Fibroblast of skin of abdomen (primary cell): Measurements from ENCODE around the gene CRPPA.
"Not testable (repeated sequence)": the region's sequence is repeated elsewhere in the genome, so short reads cannot be mapped to it uniquely, and the experiment has no call there.

Experiments
- DNase-seq: peaks from one replicate; pipeline ENCODE4 v3.0.0-alpha.2; 2013

Gene CRPPA

DNA sequence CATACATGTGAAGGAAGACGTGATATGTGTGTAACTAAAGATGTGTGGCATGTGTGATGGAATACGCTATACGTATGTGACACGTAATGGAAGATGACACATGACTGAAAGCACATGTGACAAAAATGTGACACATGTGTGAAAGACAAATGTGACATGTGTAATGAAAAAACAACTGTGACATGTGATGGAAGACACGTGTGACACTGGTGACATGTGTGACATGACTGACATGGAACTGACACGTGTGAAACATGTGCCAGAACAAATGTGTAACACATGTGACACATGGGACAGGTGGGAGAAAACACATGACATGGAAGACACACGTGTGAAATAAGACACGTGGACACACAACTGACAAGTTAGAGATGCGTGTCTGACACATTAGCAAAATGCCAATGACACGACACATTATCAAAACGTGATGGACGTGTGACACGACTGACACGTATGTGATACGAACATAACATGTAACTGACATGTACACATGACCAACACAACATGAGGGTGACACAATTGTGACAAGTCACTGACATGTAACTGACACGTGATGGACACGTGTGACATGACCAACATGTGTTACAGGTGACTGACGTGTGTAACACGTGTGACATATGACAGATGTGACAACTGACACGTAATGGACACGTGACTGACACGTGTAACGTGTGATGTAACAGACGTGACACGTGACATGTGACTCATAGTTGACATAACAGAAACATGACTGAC lies 24.4 kb downstream of the CRPPA start:
- no peak for DNase-seq

DNA sequence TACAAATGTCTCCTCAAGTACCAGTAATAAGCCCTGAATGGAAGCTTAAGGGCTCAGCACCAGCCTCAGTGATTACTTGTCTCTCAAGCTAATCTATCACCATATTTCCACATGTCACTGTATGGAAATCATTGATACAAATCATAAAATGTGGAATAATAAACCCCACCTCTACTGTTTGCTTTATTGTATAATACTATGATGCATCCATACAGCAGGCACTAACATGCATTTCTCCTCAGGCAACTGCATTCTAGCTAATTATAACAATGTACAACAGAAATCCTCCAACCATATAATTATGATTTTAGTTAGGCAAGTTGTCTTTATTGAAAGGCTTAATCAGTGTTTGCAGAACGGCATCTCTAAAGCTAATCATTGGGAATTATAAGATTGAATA lies 26.2 kb downstream of the CRPPA start:
- DNase-seq, result no peak

DNA sequence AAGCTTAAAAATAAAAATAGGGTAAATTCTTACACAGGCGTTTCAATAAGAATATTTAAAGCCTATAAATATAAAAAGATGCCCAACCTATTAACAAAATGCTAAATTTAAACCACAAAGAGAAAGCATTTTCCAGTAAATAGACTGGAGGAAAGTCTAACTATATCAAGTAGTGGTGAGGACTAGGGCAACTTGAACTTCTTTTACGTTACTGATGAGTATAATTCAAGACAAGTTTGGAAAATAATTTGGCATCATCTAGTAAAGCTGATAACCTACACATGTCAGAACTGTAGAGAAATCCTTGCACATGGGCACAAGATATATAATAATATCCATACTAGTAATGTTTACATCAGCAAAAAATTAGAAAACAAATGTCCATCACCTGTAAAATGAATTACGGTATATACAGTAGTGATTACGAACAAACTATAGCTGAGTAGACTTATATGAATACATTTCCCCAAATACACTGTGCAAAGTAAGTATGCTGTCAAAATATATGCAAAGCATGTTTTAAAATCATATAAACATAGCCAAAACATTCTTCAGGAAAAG lies 27.4 kb downstream of the CRPPA start:
- DNase-seq, result no peak

DNA sequence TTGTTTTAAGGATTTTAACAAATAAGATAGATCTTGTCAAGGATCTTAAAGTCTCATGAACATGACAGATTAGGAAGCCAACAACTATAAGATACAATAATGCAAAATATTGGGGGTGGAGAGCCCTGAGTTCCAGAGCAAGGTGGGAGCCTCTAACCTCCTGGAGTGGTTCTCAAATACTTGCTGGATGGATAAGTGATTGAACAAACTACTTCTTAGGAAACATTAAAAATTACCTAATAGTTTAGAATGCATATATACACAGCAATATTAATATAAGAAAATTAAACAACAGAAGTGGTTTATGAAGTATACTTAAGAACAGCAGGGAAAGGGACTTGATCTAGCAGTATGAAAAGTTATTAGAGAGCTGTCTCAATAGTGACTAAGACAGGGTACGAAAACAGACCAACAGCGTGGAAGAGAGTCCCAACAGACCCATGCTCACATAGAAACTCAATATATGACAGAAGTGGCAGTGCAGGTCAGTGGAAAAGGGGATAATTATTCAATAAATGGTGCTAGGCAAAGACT lies 28.3 kb downstream of the CRPPA start:
- DNase-seq, result no peak

DNA sequence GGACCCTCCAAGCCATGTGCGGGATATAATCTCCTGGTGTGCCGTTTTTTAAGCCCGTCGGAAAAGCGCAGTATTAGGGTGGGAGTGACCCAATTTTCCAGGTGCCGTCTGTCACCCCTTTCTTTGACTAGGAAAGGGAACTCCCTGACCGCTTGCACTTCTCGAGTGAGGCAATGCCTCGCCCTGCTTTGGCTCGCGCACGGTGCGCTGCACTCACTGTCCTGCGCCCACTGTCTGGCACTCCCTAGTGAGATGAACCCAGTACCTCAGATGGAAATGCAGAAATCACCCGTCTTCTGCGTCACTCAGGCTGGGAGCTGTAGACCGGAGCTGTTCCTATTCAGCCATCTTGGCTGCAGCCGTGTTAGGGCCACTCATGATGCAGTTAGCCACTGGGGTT lies 37.6 kb downstream of the CRPPA start:
- not testable (repeated sequence) for DNase-seq

DNA sequence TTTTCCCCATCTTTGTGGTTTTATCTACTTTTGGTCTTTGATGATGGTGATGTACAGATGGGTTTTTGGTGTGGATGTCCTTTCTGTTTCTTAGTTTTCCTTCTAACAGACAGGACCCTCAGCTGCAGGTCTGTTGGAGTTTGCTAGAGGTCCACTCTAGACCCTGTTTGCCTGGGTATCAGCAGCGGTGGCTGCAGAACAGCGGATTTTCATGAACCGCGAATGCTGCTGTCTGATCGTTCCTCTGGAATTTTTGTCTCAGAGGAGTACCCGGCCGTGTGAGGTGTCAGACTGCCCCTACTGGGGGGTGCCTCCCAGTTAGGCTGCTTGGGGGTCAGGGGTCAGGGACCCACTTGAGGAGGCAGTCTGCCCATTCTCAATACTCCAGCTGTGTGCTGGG lies 38.2 kb downstream of the CRPPA start:
- DNase-seq, result not testable (repeated sequence)
